Trophoblast cell (in vitro differentiated cells and primary cell): ENCODE data around the gene ULK3.

Experiments used
- DNase-seq, 2 donors: peaks; one replicate each; pipeline ENCODE4 v3.0.0-alpha.2; 2016
- H2AFZ ChIP-seq: 2 replicates; pipeline ENCODE4 v1.6.1; 2013; ENCODE audit warnings: low read length, moderate library complexity, mild to moderate bottlenecking; ENCODE audit not compliant: insufficient read depth, poor library complexity
- H2AK5ac ChIP-seq: 2 replicates; pipeline ENCODE4 v1.6.1; 2013; ENCODE audit warnings: mild to moderate bottlenecking, low read length
- H2BK120ac ChIP-seq: 2 replicates; pipeline ENCODE4 v1.6.1; 2013; ENCODE audit warnings: low read length, mild to moderate bottlenecking, moderate library complexity; ENCODE audit not compliant: insufficient read depth, poor library complexity
- H2BK12ac ChIP-seq: 2 replicates; pipeline ENCODE4 v1.6.1; 2013; ENCODE audit warnings: mild to moderate bottlenecking, low read length, moderate library complexity
- H2BK5ac ChIP-seq: 2 replicates; pipeline ENCODE4 v1.6.1; 2013; ENCODE audit warnings: low read length, low read depth, moderate library complexity, mild to moderate bottlenecking; ENCODE audit not compliant: poor library complexity
- H3K14ac ChIP-seq: 2 replicates; pipeline ENCODE4 v1.6.1; 2013; ENCODE audit warnings: mild to moderate bottlenecking, low read length
- H3K18ac ChIP-seq: 2 replicates; pipeline ENCODE4 v1.6.1; 2013; ENCODE audit warnings: mild to moderate bottlenecking, low read length
- H3K23ac ChIP-seq: 2 replicates; pipeline ENCODE4 v1.6.1; 2013; ENCODE audit warnings: low read length
- H3K27ac ChIP-seq: 2 replicates; pipeline ENCODE4 v1.5.1; 2013; ENCODE audit warnings: low read depth, mild to moderate bottlenecking, inconsistent platforms, low read length, moderate library complexity
- H3K27me3 ChIP-seq: 2 replicates; pipeline ENCODE4 v1.6.1; 2013; ENCODE audit warnings: inconsistent platforms, mild to moderate bottlenecking, low read length, moderate library complexity; ENCODE audit not compliant: insufficient read depth
- H3K36me3 ChIP-seq, 2 experiments: 1 replicate in 1 of 2; 2 replicates in 1 of 2; pipeline ENCODE4 v1.6.1; 2013; ENCODE audit warnings: low read length in 2 of 2, mild to moderate bottlenecking in 2 of 2, moderate library complexity in 1 of 2; ENCODE audit not compliant: insufficient read depth in 2 of 2, control insufficient read depth in 1 of 2
- H3K4ac ChIP-seq: 2 replicates; pipeline ENCODE4 v1.6.1; 2013; ENCODE audit warnings: low read depth, mild to moderate bottlenecking, low read length, moderate library complexity
- H3K4me1 ChIP-seq, 2 experiments: 1 replicate in 1 of 2; 2 replicates in 1 of 2; pipeline ENCODE4 v1.6.1; 2013; ENCODE audit warnings: low read length in 2 of 2, mild to moderate bottlenecking in 2 of 2, moderate library complexity in 1 of 2; ENCODE audit not compliant: insufficient read depth in 2 of 2, control insufficient read depth in 1 of 2
- H3K4me2 ChIP-seq: 2 replicates; pipeline ENCODE4 v1.6.1; 2013; ENCODE audit warnings: inconsistent platforms, mild to moderate bottlenecking, low read length, moderate library complexity
- H3K4me3 ChIP-seq: 2 replicates; pipeline ENCODE4 v1.5.1; 2013; ENCODE audit warnings: mild to moderate bottlenecking, low read depth, low read length, inconsistent platforms
- H3K79me1 ChIP-seq: one replicate; pipeline ENCODE4 v1.6.1; 2013; ENCODE audit warnings: low read length
- H3K79me2 ChIP-seq: 2 replicates; pipeline ENCODE4 v1.6.1; 2013; ENCODE audit warnings: low read length, mild to moderate bottlenecking; ENCODE audit not compliant: control insufficient read depth, insufficient read depth, poor library complexity
- H3K9ac ChIP-seq: 2 replicates; pipeline ENCODE4 v1.6.1; 2013; ENCODE audit warnings: mild to moderate bottlenecking, low read length
- H3K9me3 ChIP-seq: 2 replicates; pipeline ENCODE4 v1.6.1; 2013; ENCODE audit warnings: low read depth, mild to moderate bottlenecking, control low read depth, inconsistent platforms, low read length; ENCODE audit not compliant: insufficient read depth
- H4K12ac ChIP-seq: 2 replicates; pipeline ENCODE4 v1.6.1; 2013; ENCODE audit warnings: low read depth, mild to moderate bottlenecking, low read length, moderate library complexity
- H4K8ac ChIP-seq: 2 replicates; pipeline ENCODE4 v1.6.1; 2013; ENCODE audit warnings: low read depth, mild to moderate bottlenecking, low read length, moderate library complexity
- H4K91ac ChIP-seq: one replicate; pipeline ENCODE4 v1.6.1; 2013; ENCODE audit warnings: low read depth, mild to moderate bottlenecking, low read length, moderate library complexity
- WGBS: extraction: QIAGEN DNeasy Blood & Tissue Kit; methylation state at CpG from one replicate; pipeline ENCODE4 v1.1.7; 2013; ENCODE audit warnings: missing lambda C conversion rate; ENCODE audit not compliant: insufficient read length, insufficient coverage; ENCODE audit errors: extremely low coverage; 5-methylcytosine and 5-hydroxymethylcytosine counted together

ULK3 gene

GRCh38 chr15:74828835-74829234 is 14.1 kb downstream of the ULK3 start:
- H3K23ac ChIP-seq = no peak overlapping the region
- peaks cover under 1% of the 10 kb centered on the region for H3K9me3 ChIP-seq
- H2BK120ac ChIP-seq = no peak overlapping the region
- H2BK5ac ChIP-seq = no peak overlapping the region
- H3K4me3 ChIP-seq = no peak overlapping the region
- H3K36me3 ChIP-seq = no peaks in the 10 kb centered on the region
- no peak overlapping the region for H2BK12ac ChIP-seq
- no peaks in the 10 kb centered on the region for H3K79me2 ChIP-seq
- H3K4ac ChIP-seq = no peak overlapping the region
- no peak overlapping the region for H3K14ac ChIP-seq
- no peak overlapping the region for H4K91ac ChIP-seq
- no CpG with 5 or more reads among the region's 6 CpGs for whole genome bisulfite sequencing
- H3K9ac ChIP-seq = no peak overlapping the region
- no peak overlapping the region for H4K12ac ChIP-seq
- no peak overlapping the region for H3K18ac ChIP-seq
- no peak overlapping the region for H2AFZ ChIP-seq
- H3K4me2 ChIP-seq = no peak overlapping the region
- peaks cover 8% of the 10 kb centered on the region for H3K27me3 ChIP-seq
- H3K79me1 ChIP-seq = no peaks in the 10 kb centered on the region
- H3K4me1 ChIP-seq = no peaks in the 10 kb centered on the region
- DNase-seq = no peak
- H4K8ac ChIP-seq = no peak overlapping the region
- H3K27ac ChIP-seq = no peak overlapping the region
- no peak overlapping the region for H2AK5ac ChIP-seq

GRCh38 chr15:74827614-74828013 is 15.3 kb downstream of the ULK3 start:
- no peak overlapping the region for H2AK5ac ChIP-seq

DNA sequence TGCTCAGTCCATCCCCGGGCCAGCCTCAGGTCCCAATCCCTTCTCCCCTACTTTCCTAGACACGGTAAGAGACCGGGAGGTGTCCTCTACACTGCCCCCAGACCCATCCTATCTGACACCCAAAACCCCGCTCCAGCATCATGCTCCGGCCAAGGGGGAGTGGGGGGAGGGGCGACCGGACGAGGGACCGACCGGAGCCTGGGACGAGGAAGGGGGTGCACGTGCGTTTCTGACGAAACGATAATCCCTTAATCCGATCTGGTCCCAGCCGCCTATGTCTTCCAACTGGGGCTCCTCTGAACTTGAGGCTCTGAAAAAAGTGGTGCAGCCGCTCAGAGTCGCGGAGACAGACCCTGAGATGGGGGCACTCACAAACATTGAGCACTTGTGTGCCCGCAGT is 16.0 kb downstream of the ULK3 start:
- Histone ChIP-seq H3K27me3 (peaks cover 8% of the 10 kb centered on the region), H4K12ac (no peak overlapping the region), H2AK5ac (no peak overlapping the region), H3K27ac (no peak overlapping the region), H3K9ac (no peak overlapping the region), H3K18ac (no peak overlapping the region), H3K4me1 (no peaks in the 10 kb centered on the region), H2AFZ (no peak overlapping the region), H2BK5ac (no peak overlapping the region), H3K14ac (no peak overlapping the region), H3K79me1 (no peaks in the 10 kb centered on the region), H2BK12ac (no peak overlapping the region), H3K4ac (no peak overlapping the region), H3K23ac (no peak overlapping the region), H4K91ac (no peak overlapping the region), H2BK120ac (no peak overlapping the region), H3K4me2 (no peak overlapping the region), H3K9me3 (peaks cover 4% of the 10 kb centered on the region), H3K36me3 (no peaks in the 10 kb centered on the region), H3K79me2 (no peaks in the 10 kb centered on the region), H4K8ac (no peak overlapping the region), H3K4me3 (no peak overlapping the region)
- no CpG with 5 or more reads among the region's 21 CpGs for WGBS
- no peak for DNase-seq

More at GRCh38 chr15:74827614-74828013, 15.3 kb downstream of the ULK3 start:
- Histone ChIP-seq H3K79me2 (no peaks in the 10 kb centered on the region), H4K12ac (no peak overlapping the region), H3K4ac (no peak overlapping the region), H3K23ac (no peak overlapping the region), H4K8ac (no peak overlapping the region), H3K79me1 (no peaks in the 10 kb centered on the region), H3K9me3 (peaks cover 4% of the 10 kb centered on the region), H3K18ac (no peak overlapping the region), H3K14ac (no peak overlapping the region), H2BK5ac (no peak overlapping the region), H3K36me3 (no peaks in the 10 kb centered on the region), H3K27me3 (peaks cover 8% of the 10 kb centered on the region), H4K91ac (no peak overlapping the region), H3K27ac (no peak overlapping the region), H3K4me2 (no peak overlapping the region), H3K4me1 (no peaks in the 10 kb centered on the region), H2BK12ac (no peak overlapping the region), H3K9ac (no peak overlapping the region), H2BK120ac (no peak overlapping the region), H3K4me3 (no peak overlapping the region), H2AFZ (no peak overlapping the region)
- WGBS = no CpG with 5 or more reads among the region's 5 CpGs
- no peak for DNase-seq

GRCh38 chr15:74826364-74826819 is 16.6 kb downstream of the ULK3 start, which contains the start of gene CPLX3:
TSS of gene CPLX3 (plus strand) at chr15:74826627. CDS start at chr15:74826704, 77 bp downstream.
- no peak within 1 kb of the TSS for H2AK5ac ChIP-seq
- no peak within 1 kb of the TSS for H3K9ac ChIP-seq
- no peaks in the 10 kb centered on the region for H3K4me1 ChIP-seq
- no peak within 1 kb of the TSS for H4K8ac ChIP-seq
- no peak within 1 kb of the TSS for H4K91ac ChIP-seq
- no peak within 1 kb of the TSS for H4K12ac ChIP-seq
- no peak within 1 kb of the TSS for H3K4ac ChIP-seq
- H3K18ac ChIP-seq = no peak within 1 kb of the TSS
- H3K4me2 ChIP-seq = peak within 1 kb of the TSS; percentile 45
- no peak within 1 kb of the TSS for H3K27ac ChIP-seq
- no peaks in the 10 kb centered on the region for H3K79me2 ChIP-seq
- no peaks in the 10 kb centered on the region for H3K79me1 ChIP-seq
- H3K23ac ChIP-seq = no peak within 1 kb of the TSS
- H3K36me3 ChIP-seq = no peaks in the 10 kb centered on the region
- peaks cover 4% of the 10 kb centered on the region for H3K9me3 ChIP-seq
- peaks cover 8% of the 10 kb centered on the region for H3K27me3 ChIP-seq
- H3K4me3 ChIP-seq = no peak within 1 kb of the TSS
- H2AFZ ChIP-seq = no peak within 1 kb of the TSS
- WGBS = no CpG with 5 or more reads among the region's 44 CpGs
- H2BK5ac ChIP-seq = no peak within 1 kb of the TSS
- no peak within 1 kb of the TSS for H3K14ac ChIP-seq
- no peak within 1 kb of the TSS for H2BK120ac ChIP-seq
- no peak within 1 kb of the TSS for H2BK12ac ChIP-seq
- DNase-seq = peak in 1 of 2 donors; percentile 29
